HepG2 (cell line): ENCODE results near the gene AUNIP.

Source experiments
- CCDC6 ChIP-seq: sonication (generic); formaldehyde crosslinking; IDR thresholded peaks from 2 replicates; pipeline ENCODE4 v1.8.1; 2022; ENCODE audit warnings: mild to moderate bottlenecking, missing genetic modification reagents, moderate library complexity
- CTCF ChIP-seq: sonication (generic); formaldehyde crosslinking; IDR thresholded peaks from 2 replicates; pipeline ENCODE4 v1.5.0; 2020; ENCODE audit warnings: mild to moderate bottlenecking, missing genetic modification reagents, moderate library complexity
- GABPB1 ChIP-seq: IDR thresholded peaks from 2 replicates; pipeline ENCODE4 v1.6.1; 2016; ENCODE audit warnings: mild to moderate bottlenecking, missing genetic modification reagents, moderate library complexity, missing compliant biosample characterization
- MAFF ChIP-seq: IDR thresholded peaks from 2 replicates; pipeline ENCODE4 v1.6.1; 2011; ENCODE audit warnings: low read depth, low read length, improper control_type of control experiment
- NFYB ChIP-seq: sonication (generic); formaldehyde crosslinking; IDR thresholded peaks from 2 replicates; pipeline ENCODE4 v1.4.0; 2020; ENCODE audit warnings: missing genetic modification reagents
- NR2C2 ChIP-seq: sonication (generic); formaldehyde crosslinking; IDR thresholded peaks from 2 replicates; pipeline ENCODE4 v1.4.0; 2020; ENCODE audit warnings: missing genetic modification reagents, mild to moderate bottlenecking, moderate library complexity, borderline replicate concordance
- POLR2A ChIP-seq, 2 experiments: IDR thresholded peaks; 2 replicates each; pipeline ENCODE4 v1.6.1; 2011; ENCODE audit warnings: low read depth in 2 of 2, low read length in 2 of 2, mild to moderate bottlenecking in 1 of 2, moderate library complexity in 1 of 2; ENCODE audit not compliant: insufficient read depth in 1 of 2
- RAD21 ChIP-seq: fragments of 450-650 bp; formaldehyde crosslinking; IDR thresholded peaks from 2 replicates; pipeline ENCODE4 v1.5.0; 2020; ENCODE audit warnings: mild to moderate bottlenecking
- ZFP36 ChIP-seq: fragments of 150-350 bp; IDR thresholded peaks from 2 replicates; pipeline ENCODE4 v1.6.1; 2018; ENCODE audit warnings: borderline replicate concordance, low read length, low read depth; ENCODE audit not compliant: partially characterized antibody
- ZNF343 ChIP-seq: sonication (generic); formaldehyde crosslinking; IDR thresholded peaks from 2 replicates; pipeline ENCODE4 v1.4.0; 2020; ENCODE audit warnings: mild to moderate bottlenecking, missing genetic modification reagents
- TF ChIP-seq, protein P1 (sequence below): sonication (generic); formaldehyde crosslinking; IDR thresholded peaks from 2 replicates; pipeline ENCODE4 v1.5.0; 2020; ENCODE audit warnings: mild to moderate bottlenecking, missing genetic modification reagents, borderline replicate concordance
- TF ChIP-seq, protein P2 (sequence below): IDR thresholded peaks from 2 replicates; pipeline ENCODE4 v1.6.1; 2016; ENCODE audit warnings: low read depth
- TF ChIP-seq, protein P3 (sequence below): IDR thresholded peaks from 2 replicates; pipeline ENCODE4 v1.6.1; 2016

- TF ChIP-seq, protein P1, sequence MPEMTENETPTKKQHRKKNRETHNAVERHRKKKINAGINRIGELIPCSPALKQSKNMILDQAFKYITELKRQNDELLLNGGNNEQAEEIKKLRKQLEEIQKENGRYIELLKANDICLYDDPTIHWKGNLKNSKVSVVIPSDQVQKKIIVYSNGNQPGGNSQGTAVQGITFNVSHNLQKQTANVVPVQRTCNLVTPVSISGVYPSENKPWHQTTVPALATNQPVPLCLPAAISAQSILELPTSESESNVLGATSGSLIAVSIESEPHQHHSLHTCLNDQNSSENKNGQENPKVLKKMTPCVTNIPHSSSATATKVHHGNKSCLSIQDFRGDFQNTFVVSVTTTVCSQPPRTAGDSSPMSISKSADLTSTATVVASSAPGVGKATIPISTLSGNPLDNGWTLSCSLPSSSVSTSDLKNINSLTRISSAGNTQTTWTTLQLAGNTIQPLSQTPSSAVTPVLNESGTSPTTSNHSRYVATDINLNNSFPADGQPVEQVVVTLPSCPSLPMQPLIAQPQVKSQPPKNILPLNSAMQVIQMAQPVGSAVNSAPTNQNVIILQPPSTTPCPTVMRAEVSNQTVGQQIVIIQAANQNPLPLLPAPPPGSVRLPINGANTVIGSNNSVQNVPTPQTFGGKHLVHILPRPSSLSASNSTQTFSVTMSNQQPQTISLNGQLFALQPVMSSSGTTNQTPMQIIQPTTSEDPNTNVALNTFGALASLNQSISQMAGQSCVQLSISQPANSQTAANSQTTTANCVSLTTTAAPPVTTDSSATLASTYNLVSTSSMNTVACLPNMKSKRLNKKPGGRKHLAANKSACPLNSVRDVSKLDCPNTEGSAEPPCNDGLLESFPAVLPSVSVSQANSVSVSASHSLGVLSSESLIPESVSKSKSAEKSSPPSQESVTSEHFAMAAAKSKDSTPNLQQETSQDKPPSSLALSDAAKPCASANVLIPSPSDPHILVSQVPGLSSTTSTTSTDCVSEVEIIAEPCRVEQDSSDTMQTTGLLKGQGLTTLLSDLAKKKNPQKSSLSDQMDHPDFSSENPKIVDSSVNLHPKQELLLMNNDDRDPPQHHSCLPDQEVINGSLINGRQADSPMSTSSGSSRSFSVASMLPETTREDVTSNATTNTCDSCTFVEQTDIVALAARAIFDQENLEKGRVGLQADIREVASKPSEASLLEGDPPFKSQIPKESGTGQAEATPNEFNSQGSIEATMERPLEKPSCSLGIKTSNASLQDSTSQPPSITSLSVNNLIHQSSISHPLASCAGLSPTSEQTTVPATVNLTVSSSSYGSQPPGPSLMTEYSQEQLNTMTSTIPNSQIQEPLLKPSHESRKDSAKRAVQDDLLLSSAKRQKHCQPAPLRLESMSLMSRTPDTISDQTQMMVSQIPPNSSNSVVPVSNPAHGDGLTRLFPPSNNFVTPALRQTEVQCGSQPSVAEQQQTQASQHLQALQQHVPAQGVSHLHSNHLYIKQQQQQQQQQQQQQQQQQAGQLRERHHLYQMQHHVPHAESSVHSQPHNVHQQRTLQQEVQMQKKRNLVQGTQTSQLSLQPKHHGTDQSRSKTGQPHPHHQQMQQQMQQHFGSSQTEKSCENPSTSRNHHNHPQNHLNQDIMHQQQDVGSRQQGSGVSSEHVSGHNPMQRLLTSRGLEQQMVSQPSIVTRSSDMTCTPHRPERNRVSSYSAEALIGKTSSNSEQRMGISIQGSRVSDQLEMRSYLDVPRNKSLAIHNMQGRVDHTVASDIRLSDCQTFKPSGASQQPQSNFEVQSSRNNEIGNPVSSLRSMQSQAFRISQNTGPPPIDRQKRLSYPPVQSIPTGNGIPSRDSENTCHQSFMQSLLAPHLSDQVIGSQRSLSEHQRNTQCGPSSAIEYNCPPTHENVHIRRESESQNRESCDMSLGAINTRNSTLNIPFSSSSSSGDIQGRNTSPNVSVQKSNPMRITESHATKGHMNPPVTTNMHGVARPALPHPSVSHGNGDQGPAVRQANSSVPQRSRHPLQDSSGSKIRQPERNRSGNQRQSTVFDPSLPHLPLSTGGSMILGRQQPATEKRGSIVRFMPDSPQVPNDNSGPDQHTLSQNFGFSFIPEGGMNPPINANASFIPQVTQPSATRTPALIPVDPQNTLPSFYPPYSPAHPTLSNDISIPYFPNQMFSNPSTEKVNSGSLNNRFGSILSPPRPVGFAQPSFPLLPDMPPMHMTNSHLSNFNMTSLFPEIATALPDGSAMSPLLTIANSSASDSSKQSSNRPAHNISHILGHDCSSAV (CRISPR knock-in tag): no peak
- no peak for TF ChIP-seq ZFP36
- TF ChIP-seq ZNF343 (CRISPR knock-in tag): no peak
- TF ChIP-seq POLR2A (IDR thresholded peaks at IDR 0.05; ENCODE audit: insufficient read depth in 1 of 2, low read depth in 2 of 2, low read length in 2 of 2): no peak
- no peak for TF ChIP-seq MAFF
- no peak for TF ChIP-seq GABPB1 (CRISPR knock-in tag)
- TF ChIP-seq, protein P2, sequence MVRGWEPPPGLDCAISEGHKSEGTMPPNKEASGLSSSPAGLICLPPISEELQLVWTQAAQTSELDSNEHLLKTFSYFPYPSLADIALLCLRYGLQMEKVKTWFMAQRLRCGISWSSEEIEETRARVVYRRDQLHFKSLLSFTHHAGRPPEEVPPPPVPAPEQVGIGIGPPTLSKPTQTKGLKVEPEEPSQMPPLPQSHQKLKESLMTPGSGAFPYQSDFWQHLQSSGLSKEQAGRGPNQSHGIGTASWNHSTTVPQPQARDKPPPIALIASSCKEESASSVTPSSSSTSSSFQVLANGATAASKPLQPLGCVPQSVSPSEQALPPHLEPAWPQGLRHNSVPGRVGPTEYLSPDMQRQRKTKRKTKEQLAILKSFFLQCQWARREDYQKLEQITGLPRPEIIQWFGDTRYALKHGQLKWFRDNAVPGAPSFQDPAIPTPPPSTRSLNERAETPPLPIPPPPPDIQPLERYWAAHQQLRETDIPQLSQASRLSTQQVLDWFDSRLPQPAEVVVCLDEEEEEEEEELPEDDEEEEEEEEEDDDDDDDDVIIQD (CRISPR knock-in tag): no peak
- TF ChIP-seq, protein P3, sequence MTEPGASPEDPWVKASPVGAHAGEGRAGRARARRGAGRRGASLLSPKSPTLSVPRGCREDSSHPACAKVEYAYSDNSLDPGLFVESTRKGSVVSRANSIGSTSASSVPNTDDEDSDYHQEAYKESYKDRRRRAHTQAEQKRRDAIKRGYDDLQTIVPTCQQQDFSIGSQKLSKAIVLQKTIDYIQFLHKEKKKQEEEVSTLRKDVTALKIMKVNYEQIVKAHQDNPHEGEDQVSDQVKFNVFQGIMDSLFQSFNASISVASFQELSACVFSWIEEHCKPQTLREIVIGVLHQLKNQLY (CRISPR knock-in tag): no peak
- no peak for TF ChIP-seq CCDC6
- no peak for TF ChIP-seq NFYB
- no peak for TF ChIP-seq RAD21 (CRISPR knock-in tag)
- TF ChIP-seq NR2C2: no peak
- TF ChIP-seq CTCF (CRISPR knock-in tag): no peak
Observed at GRCh38 chr1:25880518-25880917, 21.3 kb upstream of the AUNIP start.
